GM23338 (cell line): ENCODE measurements around the gene HTT. TPM values are rescaled to one million over a fixed set of nuclear protein-coding genes. Genes with fewer than 3 reads are reported as not detected.

Source experiments
- ATAC-seq: fragments of 200-7000 bp; cut with Tn5 transposase; 3 replicates; pipeline ENCODE4 v1.9.1; 2020
- DNase-seq: peaks from one replicate; pipeline ENCODE4 v3.0.0-alpha.2; 2015; ENCODE audit warnings: low spot score
- H2AFZ ChIP-seq: fragments of 200-600 bp; sonication (generic); 2 replicates; pipeline ENCODE4 v1.8.0; 2016; ENCODE audit warnings: antibody characterized with exemption, mild to moderate bottlenecking, moderate library complexity
- H3F3A ChIP-seq: fragments of 200-600 bp; sonication (generic); replicated peaks from 2 replicates; pipeline ENCODE4 v1.8.0; 2017; ENCODE audit warnings: antibody characterized with exemption, mixed run types, low read depth
- H3K27ac ChIP-seq: fragments of 200-600 bp; sonication (generic); 2 replicates; pipeline ENCODE4 v1.6.1; 2016; ENCODE audit warnings: low read depth
- H3K27me3 ChIP-seq: fragments of 200-600 bp; sonication (generic); 2 replicates; pipeline ENCODE4 v1.8.0; 2016; ENCODE audit warnings: mild to moderate bottlenecking, mixed run types, moderate library complexity; ENCODE audit not compliant: insufficient read depth
- H3K36me3 ChIP-seq: fragments of 200-600 bp; sonication (generic); 2 replicates; pipeline ENCODE4 v1.8.0; 2016; ENCODE audit warnings: mild to moderate bottlenecking; ENCODE audit not compliant: insufficient read depth
- H3K4me1 ChIP-seq: fragments of 200-600 bp; sonication (generic); 2 replicates; pipeline ENCODE4 v1.8.0; 2016; ENCODE audit warnings: mild to moderate bottlenecking, moderate library complexity; ENCODE audit not compliant: insufficient read depth
- H3K4me2 ChIP-seq: fragments of 200-600 bp; sonication (generic); 2 replicates; pipeline ENCODE4 v1.7.1; 2017; ENCODE audit warnings: mixed run types
- H3K4me3 ChIP-seq: fragments of 200-600 bp; sonication (generic); 2 replicates; pipeline ENCODE4 v1.6.1; 2016; ENCODE audit warnings: mixed run types
- H3K79me2 ChIP-seq: fragments of 200-600 bp; sonication (generic); replicated peaks from 2 replicates; pipeline ENCODE4 v1.8.0; 2017; ENCODE audit warnings: mild to moderate bottlenecking; ENCODE audit not compliant: insufficient read depth
- H3K9me2 ChIP-seq: fragments of 200-600 bp; sonication (generic); 2 replicates; pipeline ENCODE4 v1.8.0; 2017; ENCODE audit not compliant: insufficient read depth
- H4K20me1 ChIP-seq: fragments of 200-600 bp; sonication (generic); replicated peaks from 2 replicates; pipeline ENCODE4 v1.8.0; 2017; ENCODE audit warnings: mild to moderate bottlenecking; ENCODE audit not compliant: insufficient read depth
- H3K27ac Mint-ChIP-seq: 2 replicates; pipeline ENCODE4 v1.8.0; 2020; ENCODE audit warnings: inconsistent platforms, mild to moderate bottlenecking, moderate library complexity, mixed read lengths
- H3K27me3 Mint-ChIP-seq: 3 replicates; pipeline ENCODE4 v1.8.0; 2022; ENCODE audit warnings: low read depth, mild to moderate bottlenecking, moderate library complexity, mixed read lengths, inconsistent platforms; ENCODE audit not compliant: insufficient read depth, poor library complexity
- H3K36me3 Mint-ChIP-seq: 3 replicates; pipeline ENCODE4 v1.8.0; 2021; ENCODE audit warnings: low read depth, mild to moderate bottlenecking, inconsistent platforms, moderate library complexity, mixed read lengths
- H3K4me1 Mint-ChIP-seq: 3 replicates; pipeline ENCODE4 v1.8.0; 2020; ENCODE audit warnings: mild to moderate bottlenecking, inconsistent platforms, mixed read lengths
- H3K4me3 Mint-ChIP-seq: 3 replicates; pipeline ENCODE4 v1.8.0; 2021; ENCODE audit warnings: moderate library complexity, mild to moderate bottlenecking, inconsistent platforms, mixed read lengths
- H3K9me3 Mint-ChIP-seq: 3 replicates; pipeline ENCODE4 v1.8.0; 2020; ENCODE audit warnings: moderate library complexity, mild to moderate bottlenecking, inconsistent platforms, mixed read lengths
- CREB1 ChIP-seq: fragments of 250-450 bp; sonication (Bioruptor Pico); IDR thresholded peaks from 2 replicates; pipeline ENCODE4 v1.5.0; 2020; ENCODE audit warnings: low read depth, mild to moderate bottlenecking, moderate library complexity
- CTCF ChIP-seq, 2 experiments: fragments of 200-600 bp in 1 of 2; sonication (generic) in 1 of 2; conservative IDR thresholded peaks; 2 replicates each; pipeline versions ENCODE4 v1.5.1 to v1.6.1; 2016 to 2017; ENCODE audit warnings: antibody characterized with exemption in 2 of 2, low read depth in 2 of 2, mild to moderate bottlenecking in 2 of 2, moderate library complexity in 1 of 2
- EZH2 ChIP-seq: fragments of 200-600 bp; sonication (generic); IDR thresholded peaks from one replicate; pipeline ENCODE4 v1.8.0; 2017; ENCODE audit warnings: antibody characterized with exemption, mild to moderate bottlenecking, low read depth; ENCODE audit not compliant: unreplicated experiment
- EZH2phosphoT487 ChIP-seq: fragments of 200-600 bp; sonication (generic); IDR thresholded peaks from one replicate; pipeline ENCODE4 v1.8.1; 2018; ENCODE audit warnings: antibody characterized with exemption; ENCODE audit not compliant: unreplicated experiment
- JUNB ChIP-seq: IDR thresholded peaks from one replicate; pipeline ENCODE4 v1.6.1; 2016; ENCODE audit warnings: antibody characterized with exemption; ENCODE audit not compliant: unreplicated experiment
- NANOG ChIP-seq: IDR thresholded peaks from 2 replicates; pipeline ENCODE4 v1.6.1; 2016; ENCODE audit warnings: antibody characterized with exemption, borderline replicate concordance
- POLR2AphosphoS5 ChIP-seq: IDR thresholded peaks from 2 replicates; pipeline ENCODE4 v1.6.1; 2016; ENCODE audit warnings: antibody characterized with exemption, low read depth
- STAT1 ChIP-seq: IDR thresholded peaks from one replicate; pipeline ENCODE4 v1.6.1; 2016; ENCODE audit warnings: antibody characterized with exemption; ENCODE audit not compliant: unreplicated experiment
- ZNF114 ChIP-seq: fragments of 250-450 bp; sonication (Bioruptor Pico); IDR thresholded peaks from 2 replicates; pipeline ENCODE4 v1.5.0; 2020; ENCODE audit warnings: mild to moderate bottlenecking, moderate library complexity
- ZNF331 ChIP-seq: fragments of 250-450 bp; sonication (Bioruptor Pico); IDR thresholded peaks from 2 replicates; pipeline ENCODE4 v1.5.0; 2020; ENCODE audit warnings: low read depth, mild to moderate bottlenecking, moderate library complexity
- polyA plus RNA-seq: library from polyadenylated mRNA; unstranded; fragments of >200 nt; fragmentation: Nextera tagmentation; extraction: Ambion mirVana; gene quantifications from 2 replicates; pipeline ENCODE4 v1.2.1, GENCODE V29; 2016
- total RNA-seq: library from RNA; depleted of rRNA; stranded (reverse); fragments of >200 nt; shearing (Covaris generic); gene quantifications from 2 replicates; pipeline ENCODE4 v1.2.3, GENCODE V29; 2014
- TF ChIP-seq, protein P1 (sequence below): IDR thresholded peaks from 2 replicates; pipeline ENCODE4 v1.6.1; 2016; ENCODE audit warnings: antibody characterized with exemption
- TF ChIP-seq, protein P2 (sequence below): IDR thresholded peaks from one replicate; pipeline ENCODE4 v1.6.1; 2018; ENCODE audit warnings: antibody characterized with exemption; ENCODE audit not compliant: unreplicated experiment

The HTT gene
- total and polyA plus RNA-seq, 2 experiments from 2014 or later = 26.6 to 67.7 TPM

GRCh38 chr4:3085948-3086670 is 11.6 kb downstream of the HTT start:
- ATAC-seq (no peak), DNase-seq (no peak)
- H3K4me1 ChIP-seq = no peaks in the 10 kb centered on the region
- no peaks in the 10 kb centered on the region for H3K9me3 Mint-ChIP-seq
- H3K36me3 Mint-ChIP-seq = peaks cover 32% of the 10 kb centered on the region
- no peak overlapping the region for H3K4me3 ChIP-seq
- peaks cover 6% of the 10 kb centered on the region; the same call in 1 of the 2 replicates for H3K36me3 ChIP-seq
- peaks cover 79% of the 10 kb centered on the region for H3K79me2 ChIP-seq
- H3F3A ChIP-seq = no peaks in the 10 kb centered on the region
- H3K4me2 ChIP-seq = no peak overlapping the region
- no peak overlapping the region for H3K4me3 Mint-ChIP-seq
- no peak overlapping the region for H2AFZ ChIP-seq
- H3K4me1 Mint-ChIP-seq = no peaks in the 10 kb centered on the region
- no peaks in the 10 kb centered on the region for H3K9me2 ChIP-seq
- H3K27me3 Mint-ChIP-seq = no peaks in the 10 kb centered on the region
- peaks cover 47% of the 10 kb centered on the region for H4K20me1 ChIP-seq
- TF ChIP-seq NANOG = no peak
- TF ChIP-seq ZNF114 = no peak
- no peak for TF ChIP-seq ZNF331 (CRISPR knock-in tag)
- no peak for TF ChIP-seq EZH2
- TF ChIP-seq CREB1 (CRISPR knock-in tag) = no peak
- TF ChIP-seq POLR2AphosphoS5 = no peak
- no peaks in the 10 kb centered on the region for H3K27me3 ChIP-seq
- no peak overlapping the region for H3K27ac ChIP-seq
- H3K27ac Mint-ChIP-seq = no peak overlapping the region

DNA sequence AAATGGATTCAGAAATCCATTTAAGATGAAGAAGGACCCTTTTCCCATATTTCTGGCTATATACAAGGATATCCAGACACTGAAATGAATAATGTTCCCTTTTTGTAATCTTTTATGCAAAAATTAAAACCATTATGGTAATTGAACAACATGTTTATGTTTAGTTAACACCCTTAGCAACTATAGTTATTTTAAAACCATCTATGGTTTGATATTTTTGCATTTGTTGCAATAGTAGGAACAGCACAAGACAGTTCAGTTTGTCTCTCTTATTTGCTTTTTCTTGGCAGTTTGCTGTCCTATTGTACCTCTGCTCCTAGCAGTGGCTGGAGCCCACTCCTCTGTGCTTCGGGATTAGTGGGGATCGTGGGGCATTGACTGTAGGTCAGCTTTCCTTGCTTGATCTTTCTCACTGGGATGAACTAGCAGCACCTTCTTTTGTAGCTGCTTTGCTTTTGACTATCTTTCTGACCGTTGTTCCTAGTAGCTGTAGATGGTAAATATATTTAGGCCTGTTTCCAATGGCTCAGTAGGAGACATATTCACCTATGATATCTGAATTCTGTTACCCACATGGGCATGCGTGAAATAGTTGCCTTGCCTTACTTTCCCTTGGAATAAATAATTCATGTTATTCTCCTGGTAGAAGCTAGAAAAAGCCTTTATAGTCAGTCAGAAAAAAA is 12.8 kb downstream of the HTT start:
- H3K79me2 ChIP-seq = peaks cover 73% of the 10 kb centered on the region
- H3K27me3 Mint-ChIP-seq = no peaks in the 10 kb centered on the region
- ATAC-seq (no peak), DNase-seq (no peak)
- no peaks in the 10 kb centered on the region for H3K9me3 Mint-ChIP-seq
- no peaks in the 10 kb centered on the region for H3K4me1 Mint-ChIP-seq
- peaks cover 6% of the 10 kb centered on the region; the same call in 1 of the 2 replicates for H3K36me3 ChIP-seq
- no peak overlapping the region for H3K4me3 ChIP-seq
- H3K9me2 ChIP-seq = no peaks in the 10 kb centered on the region
- H3K36me3 Mint-ChIP-seq = peaks cover 38% of the 10 kb centered on the region
- no peaks in the 10 kb centered on the region for H3K27me3 ChIP-seq
- no peak overlapping the region for H2AFZ ChIP-seq
- H3F3A ChIP-seq = no peaks in the 10 kb centered on the region
- no peak overlapping the region for H3K27ac ChIP-seq
- H3K4me2 ChIP-seq = no peak overlapping the region
- no peak overlapping the region for H3K4me3 Mint-ChIP-seq
- H3K27ac Mint-ChIP-seq = no peak overlapping the region
- no peaks in the 10 kb centered on the region for H3K4me1 ChIP-seq
- peaks cover 40% of the 10 kb centered on the region for H4K20me1 ChIP-seq
- TF ChIP-seq, protein P1, sequence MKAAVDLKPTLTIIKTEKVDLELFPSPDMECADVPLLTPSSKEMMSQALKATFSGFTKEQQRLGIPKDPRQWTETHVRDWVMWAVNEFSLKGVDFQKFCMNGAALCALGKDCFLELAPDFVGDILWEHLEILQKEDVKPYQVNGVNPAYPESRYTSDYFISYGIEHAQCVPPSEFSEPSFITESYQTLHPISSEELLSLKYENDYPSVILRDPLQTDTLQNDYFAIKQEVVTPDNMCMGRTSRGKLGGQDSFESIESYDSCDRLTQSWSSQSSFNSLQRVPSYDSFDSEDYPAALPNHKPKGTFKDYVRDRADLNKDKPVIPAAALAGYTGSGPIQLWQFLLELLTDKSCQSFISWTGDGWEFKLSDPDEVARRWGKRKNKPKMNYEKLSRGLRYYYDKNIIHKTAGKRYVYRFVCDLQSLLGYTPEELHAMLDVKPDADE = no peak
- TF ChIP-seq JUNB (no peak), CREB1 (CRISPR knock-in tag) (no peak), ZNF114 (no peak), CTCF (conservative IDR thresholded peaks at IDR 0.05; ENCODE audit: low read depth in 2 of 2) (no peak), STAT1 (no peak), ZNF331 (CRISPR knock-in tag) (no peak), EZH2phosphoT487 (no peak), POLR2AphosphoS5 (no peak), NANOG (no peak)
- TF ChIP-seq, protein P2, sequence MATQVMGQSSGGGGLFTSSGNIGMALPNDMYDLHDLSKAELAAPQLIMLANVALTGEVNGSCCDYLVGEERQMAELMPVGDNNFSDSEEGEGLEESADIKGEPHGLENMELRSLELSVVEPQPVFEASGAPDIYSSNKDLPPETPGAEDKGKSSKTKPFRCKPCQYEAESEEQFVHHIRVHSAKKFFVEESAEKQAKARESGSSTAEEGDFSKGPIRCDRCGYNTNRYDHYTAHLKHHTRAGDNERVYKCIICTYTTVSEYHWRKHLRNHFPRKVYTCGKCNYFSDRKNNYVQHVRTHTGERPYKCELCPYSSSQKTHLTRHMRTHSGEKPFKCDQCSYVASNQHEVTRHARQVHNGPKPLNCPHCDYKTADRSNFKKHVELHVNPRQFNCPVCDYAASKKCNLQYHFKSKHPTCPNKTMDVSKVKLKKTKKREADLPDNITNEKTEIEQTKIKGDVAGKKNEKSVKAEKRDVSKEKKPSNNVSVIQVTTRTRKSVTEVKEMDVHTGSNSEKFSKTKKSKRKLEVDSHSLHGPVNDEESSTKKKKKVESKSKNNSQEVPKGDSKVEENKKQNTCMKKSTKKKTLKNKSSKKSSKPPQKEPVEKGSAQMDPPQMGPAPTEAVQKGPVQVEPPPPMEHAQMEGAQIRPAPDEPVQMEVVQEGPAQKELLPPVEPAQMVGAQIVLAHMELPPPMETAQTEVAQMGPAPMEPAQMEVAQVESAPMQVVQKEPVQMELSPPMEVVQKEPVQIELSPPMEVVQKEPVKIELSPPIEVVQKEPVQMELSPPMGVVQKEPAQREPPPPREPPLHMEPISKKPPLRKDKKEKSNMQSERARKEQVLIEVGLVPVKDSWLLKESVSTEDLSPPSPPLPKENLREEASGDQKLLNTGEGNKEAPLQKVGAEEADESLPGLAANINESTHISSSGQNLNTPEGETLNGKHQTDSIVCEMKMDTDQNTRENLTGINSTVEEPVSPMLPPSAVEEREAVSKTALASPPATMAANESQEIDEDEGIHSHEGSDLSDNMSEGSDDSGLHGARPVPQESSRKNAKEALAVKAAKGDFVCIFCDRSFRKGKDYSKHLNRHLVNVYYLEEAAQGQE = no peak
